Adrenal gland (tissue), 5 donors: ENCODE results near the gene MINPP1.
"Not testable (repeated sequence)": the region's sequence is repeated elsewhere in the genome, so short reads cannot be mapped to it uniquely, and the experiment has no call there.

Experiments
- CTCF ChIP-seq, 6 experiments: fragments of 450-650 bp in 4 of 6; fragments of 200-600 bp in 2 of 6; sonication (generic) in 1 of 6; IDR thresholded peaks; 1 replicate in 5 of 6; 2 replicates in 1 of 6; pipeline versions ENCODE4 v1.5.1 to v1.8.0; 2016 to 2021; ENCODE audit warnings: antibody characterized with exemption in 6 of 6, mild to moderate bottlenecking in 2 of 6, moderate library complexity in 1 of 6
- POLR2A ChIP-seq, 2 donors: fragments of 450-650 bp; IDR thresholded peaks; one replicate each; pipeline ENCODE4 v1.6.1; 2017; ENCODE audit warnings: antibody characterized with exemption in 2 of 2, mild to moderate bottlenecking in 2 of 2, moderate library complexity in 1 of 2
- donor health status: DM: no; HTN: no; CAD: no.

GRCh38 chr10:87488733-87489132 is 16.0 kb upstream of the MINPP1 start:
- TF ChIP-seq CTCF, POLR2A (IDR thresholded peaks at IDR 0.05): not testable (repeated sequence)
